Duodenal mucosa (tissue), 2 donors: ENCODE data around the gene SETBP1.

Experiments
- H3K27ac ChIP-seq: one replicate; pipeline ENCODE4 v1.7.0; 2013; ENCODE audit warnings: low read depth, low read length
- H3K27me3 ChIP-seq, 2 donors: one replicate each; pipeline ENCODE4 v1.7.0; 2013; ENCODE audit warnings: low read length in 2 of 2, control low read depth in 1 of 2; ENCODE audit not compliant: insufficient read depth in 2 of 2, control insufficient read depth in 1 of 2
- H3K36me3 ChIP-seq, 2 donors: one replicate each; pipeline ENCODE4 v1.7.0; 2013; ENCODE audit warnings: low read length in 2 of 2, control low read depth in 1 of 2; ENCODE audit not compliant: insufficient read depth in 2 of 2, control insufficient read depth in 1 of 2
- H3K4me1 ChIP-seq, 2 donors: one replicate each; pipeline ENCODE4 v1.7.0; 2013; ENCODE audit warnings: low read length in 2 of 2, control low read depth in 1 of 2; ENCODE audit not compliant: insufficient read depth in 2 of 2, control insufficient read depth in 1 of 2
- H3K4me3 ChIP-seq, 2 donors: one replicate each; pipeline ENCODE4 v1.7.0; 2013; ENCODE audit warnings: low read length in 2 of 2, low read depth in 1 of 2
- H3K9ac ChIP-seq, 2 donors: one replicate each; pipeline ENCODE4 v1.7.0; 2013; ENCODE audit warnings: low read length in 2 of 2, low read depth in 1 of 2
- H3K9me3 ChIP-seq, 2 donors: one replicate each; pipeline ENCODE4 v1.7.0; 2013; ENCODE audit warnings: low read length in 2 of 2, control low read depth in 1 of 2; ENCODE audit not compliant: control insufficient read depth in 1 of 2

Gene SETBP1

DNA sequence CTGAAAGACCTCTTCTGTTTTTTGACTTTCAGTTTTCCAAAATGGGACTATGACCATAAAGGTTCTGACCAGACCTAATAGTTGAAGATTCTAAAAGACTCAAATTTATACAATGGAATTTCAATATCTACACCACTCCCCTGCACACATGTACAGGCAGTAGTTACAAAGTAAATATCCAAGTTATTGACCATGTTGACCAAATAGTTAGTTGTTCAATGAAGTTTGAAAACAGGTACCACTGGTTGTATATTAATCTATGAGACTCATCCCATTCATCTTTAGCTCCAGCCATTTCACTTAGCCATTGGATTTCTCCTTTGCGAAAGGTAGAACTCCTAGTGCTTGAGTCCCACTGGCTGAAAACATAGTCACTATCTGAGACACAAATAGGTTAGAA is 277.4 kb downstream of the SETBP1 start:
- H3K36me3 ChIP-seq: no peaks in the 10 kb centered on the region
- H3K27me3 ChIP-seq: no peaks in the 10 kb centered on the region
- H3K9me3 ChIP-seq: no peaks in the 10 kb centered on the region
- no peaks in the 10 kb centered on the region for H3K4me1 ChIP-seq
- no peak overlapping the region for H3K27ac ChIP-seq
- no peak overlapping the region for H3K9ac ChIP-seq
- no peak overlapping the region for H3K4me3 ChIP-seq

DNA sequence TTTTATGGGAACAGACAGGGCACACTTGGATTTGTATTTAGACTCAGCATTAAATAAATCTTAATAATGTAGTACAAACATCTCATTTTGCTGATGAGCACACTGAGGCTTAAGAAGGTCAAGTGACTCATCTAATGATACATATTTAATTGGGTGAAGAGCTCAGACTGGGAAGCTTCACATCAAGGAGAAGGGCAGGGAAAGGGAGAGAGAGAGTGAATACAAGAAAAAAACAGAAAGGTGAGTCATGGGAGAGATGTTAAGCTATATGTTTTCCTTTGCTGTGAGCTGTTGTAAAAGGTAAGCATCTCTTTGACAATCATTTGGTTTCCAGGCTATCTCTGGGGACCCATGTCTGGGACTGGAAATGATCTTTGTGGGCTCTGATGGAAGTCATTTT is 277.8 kb downstream of the SETBP1 start:
- no peak overlapping the region for H3K27ac ChIP-seq
- H3K27me3 ChIP-seq: no peaks in the 10 kb centered on the region
- H3K9me3 ChIP-seq: no peaks in the 10 kb centered on the region
- no peak overlapping the region for H3K4me3 ChIP-seq
- no peaks in the 10 kb centered on the region for H3K4me1 ChIP-seq
- no peaks in the 10 kb centered on the region for H3K36me3 ChIP-seq
- H3K9ac ChIP-seq: no peak overlapping the region

DNA sequence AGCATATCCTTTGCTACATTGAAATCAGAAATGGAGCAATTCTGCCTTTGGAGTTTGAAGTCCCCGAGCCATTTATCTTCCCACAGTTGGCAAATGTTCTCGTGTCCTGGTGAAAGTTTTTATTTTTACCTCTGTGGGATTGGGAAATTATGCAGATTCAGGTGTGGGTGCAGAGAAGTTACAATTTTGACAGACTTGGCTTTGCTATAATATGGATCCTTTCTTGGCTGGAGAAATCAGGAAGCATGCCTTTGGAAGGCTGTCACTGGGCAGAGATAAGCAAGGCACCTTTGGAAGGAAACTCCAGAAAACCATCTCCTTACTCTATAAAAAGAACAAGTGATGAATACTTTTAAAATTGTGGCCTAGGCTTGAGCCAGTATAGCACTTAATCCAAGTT is 278.3 kb downstream of the SETBP1 start:
- no peaks in the 10 kb centered on the region for H3K36me3 ChIP-seq
- no peaks in the 10 kb centered on the region for H3K4me1 ChIP-seq
- H3K4me3 ChIP-seq: no peak overlapping the region
- no peaks in the 10 kb centered on the region for H3K27me3 ChIP-seq
- no peak overlapping the region for H3K27ac ChIP-seq
- H3K9ac ChIP-seq: no peak overlapping the region
- no peaks in the 10 kb centered on the region for H3K9me3 ChIP-seq

DNA sequence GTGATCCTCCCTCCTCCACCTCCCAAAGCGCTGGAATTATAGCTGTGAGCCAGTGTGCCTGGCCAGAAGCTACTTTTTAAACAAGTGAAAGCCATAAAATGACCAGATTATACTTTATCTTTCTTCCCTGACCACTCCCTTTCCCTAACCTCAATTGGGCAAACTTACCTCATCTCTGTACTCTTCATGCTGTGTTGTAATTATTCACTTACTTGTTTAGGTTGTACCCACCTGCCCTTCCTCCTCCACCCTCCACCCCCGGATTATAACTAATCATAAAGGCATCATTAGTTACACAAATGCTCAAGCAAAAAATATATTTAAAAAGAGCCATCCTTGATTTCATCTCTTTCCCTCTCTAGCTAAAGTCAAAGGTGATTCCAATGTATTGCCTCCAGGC is 279.9 kb downstream of the SETBP1 start:
- Histone ChIP-seq H3K36me3 (no peaks in the 10 kb centered on the region), H3K9me3 (no peaks in the 10 kb centered on the region), H3K27ac (no peak overlapping the region), H3K9ac (no peak overlapping the region), H3K27me3 (no peaks in the 10 kb centered on the region), H3K4me1 (no peaks in the 10 kb centered on the region), H3K4me3 (no peak overlapping the region)

DNA sequence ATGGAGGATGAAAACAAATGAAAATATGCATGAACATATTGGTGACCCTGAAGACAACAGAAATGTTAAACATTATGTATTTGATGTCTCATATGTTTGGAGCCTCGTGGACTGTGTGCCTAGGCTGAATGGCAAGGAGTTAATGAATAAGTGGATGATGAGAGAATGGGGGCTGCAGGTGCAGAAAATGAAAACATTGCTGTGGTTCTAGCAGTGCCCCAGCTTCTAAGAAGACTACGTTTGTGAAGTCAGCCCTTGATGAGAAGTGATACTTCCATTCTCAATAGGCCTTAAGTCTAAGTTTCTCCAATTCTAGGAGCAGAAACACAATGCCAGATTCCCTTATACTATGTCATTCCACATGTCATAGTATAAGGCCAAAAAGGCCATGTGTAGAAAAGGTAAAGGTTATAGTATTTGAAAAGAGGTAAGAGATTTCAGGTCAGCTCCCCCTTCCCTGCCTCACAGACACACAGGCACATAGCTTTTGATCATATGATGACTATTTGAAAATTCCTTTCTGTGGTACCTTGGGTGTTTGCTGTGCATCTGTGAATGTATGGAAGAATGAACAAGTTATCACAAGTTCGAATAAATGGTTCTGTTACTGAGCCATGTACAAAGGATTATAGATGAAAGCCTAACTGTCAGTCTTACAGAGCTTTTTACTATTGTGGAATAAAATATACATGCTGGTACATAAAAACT is 280.8 kb downstream of the SETBP1 start:
- Histone ChIP-seq H3K9me3 (no peaks in the 10 kb centered on the region), H3K4me1 (no peaks in the 10 kb centered on the region), H3K36me3 (no peaks in the 10 kb centered on the region), H3K9ac (no peak overlapping the region), H3K27me3 (no peaks in the 10 kb centered on the region), H3K27ac (no peak overlapping the region), H3K4me3 (no peak overlapping the region)

DNA sequence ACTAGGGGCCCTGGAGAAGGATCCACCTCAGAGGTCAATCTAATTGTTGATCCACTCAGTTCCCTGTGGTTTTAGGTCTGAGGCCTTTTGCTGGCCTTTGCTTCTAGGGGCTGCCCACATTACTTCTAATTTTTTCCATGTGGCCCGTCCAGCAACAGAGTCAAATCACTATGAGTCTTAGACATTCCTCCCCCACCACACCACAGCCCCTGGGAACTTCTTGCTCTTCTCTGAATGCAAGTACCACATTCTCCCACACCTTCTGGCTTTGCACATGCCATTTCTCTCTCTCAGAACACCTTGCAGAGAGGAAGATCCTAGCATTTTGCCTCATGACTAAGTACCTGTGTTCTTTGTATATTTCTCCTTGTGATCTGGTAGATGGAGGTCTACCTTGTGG is 286.9 kb downstream of the SETBP1 start:
- H3K4me1 ChIP-seq: no peaks in the 10 kb centered on the region
- H3K9ac ChIP-seq: no peak overlapping the region
- no peaks in the 10 kb centered on the region for H3K27me3 ChIP-seq
- no peak overlapping the region for H3K27ac ChIP-seq
- no peak overlapping the region for H3K4me3 ChIP-seq
- no peaks in the 10 kb centered on the region for H3K9me3 ChIP-seq
- no peaks in the 10 kb centered on the region for H3K36me3 ChIP-seq

DNA sequence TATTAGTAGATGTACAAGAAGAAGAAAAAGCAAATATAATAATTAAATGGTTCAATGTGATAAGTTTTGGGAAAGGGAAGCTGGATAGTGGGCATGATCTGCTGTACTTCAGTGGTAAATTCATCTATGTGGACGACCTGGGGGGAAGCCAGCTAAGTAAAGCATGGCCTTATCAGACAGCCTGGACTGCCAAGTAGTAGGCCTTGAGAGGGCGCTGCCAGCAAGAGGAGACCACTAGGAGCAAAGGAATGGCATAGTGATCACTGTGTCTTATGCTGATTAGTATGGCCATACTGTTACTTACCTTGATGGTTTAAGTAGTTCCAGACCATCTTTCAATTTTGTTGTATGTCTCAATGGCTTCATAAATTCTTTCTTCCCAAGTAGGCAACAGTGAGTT is 287.6 kb downstream of the SETBP1 start:
- no peak overlapping the region for H3K4me3 ChIP-seq
- H3K4me1 ChIP-seq: no peaks in the 10 kb centered on the region
- H3K27ac ChIP-seq: no peak overlapping the region
- H3K9ac ChIP-seq: no peak overlapping the region
- no peaks in the 10 kb centered on the region for H3K36me3 ChIP-seq
- no peaks in the 10 kb centered on the region for H3K27me3 ChIP-seq
- no peaks in the 10 kb centered on the region for H3K9me3 ChIP-seq

DNA sequence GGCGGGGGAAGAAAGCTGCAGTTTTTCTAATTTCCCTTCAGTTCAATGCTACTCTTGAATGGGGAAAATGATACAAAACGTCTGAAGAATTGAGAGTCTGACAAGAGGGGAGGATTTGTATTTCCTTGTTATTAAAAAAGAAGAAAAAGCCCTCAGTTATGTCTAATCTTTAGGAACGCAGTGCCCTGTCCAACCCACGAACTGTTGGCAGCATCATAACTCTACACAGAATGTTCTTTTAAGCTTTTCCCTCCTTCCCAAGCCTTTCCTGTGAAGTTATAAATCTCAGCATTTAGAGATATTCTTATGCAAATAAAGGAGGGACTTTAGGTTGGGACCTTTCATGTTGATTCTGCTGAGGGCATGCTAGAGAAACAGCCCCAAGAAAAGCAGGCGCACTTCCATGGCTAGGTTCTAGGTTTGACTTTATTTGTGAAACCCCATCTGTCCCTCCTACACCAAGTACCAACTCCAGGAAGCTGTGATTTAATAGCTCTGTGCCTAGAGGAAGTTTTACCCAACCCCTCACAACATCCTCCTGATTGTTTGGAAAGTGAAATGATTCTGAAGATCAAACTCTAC is 288.6 kb downstream of the SETBP1 start:
- Histone ChIP-seq H3K9ac (no peak overlapping the region), H3K9me3 (no peaks in the 10 kb centered on the region), H3K36me3 (no peaks in the 10 kb centered on the region), H3K4me1 (no peaks in the 10 kb centered on the region), H3K4me3 (no peak overlapping the region), H3K27ac (no peak overlapping the region), H3K27me3 (no peaks in the 10 kb centered on the region)

DNA sequence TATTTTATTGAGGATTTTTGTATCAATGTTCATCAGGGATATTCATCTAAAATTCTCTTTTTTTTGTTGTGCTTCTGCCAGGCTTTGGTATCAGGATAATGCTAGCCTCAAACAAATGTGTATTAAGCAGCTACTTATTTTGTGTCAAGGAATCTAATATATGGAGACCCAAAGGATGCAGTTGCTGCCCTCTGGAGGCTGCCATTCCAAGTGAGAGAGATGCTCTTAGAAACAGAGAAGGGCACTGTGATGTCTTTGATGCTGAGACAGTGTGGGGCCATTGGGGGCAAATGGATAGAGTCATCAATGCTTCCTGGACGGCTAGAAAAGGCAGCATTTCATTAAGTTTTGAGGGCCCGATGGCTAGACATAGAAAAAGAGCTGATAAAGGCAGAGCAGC is 292.6 kb downstream of the SETBP1 start:
- Histone ChIP-seq H3K27me3 (no peaks in the 10 kb centered on the region), H3K27ac (no peak overlapping the region), H3K9ac (no peak overlapping the region), H3K4me1 (no peaks in the 10 kb centered on the region), H3K9me3 (no peaks in the 10 kb centered on the region), H3K4me3 (no peak overlapping the region), H3K36me3 (no peaks in the 10 kb centered on the region)

DNA sequence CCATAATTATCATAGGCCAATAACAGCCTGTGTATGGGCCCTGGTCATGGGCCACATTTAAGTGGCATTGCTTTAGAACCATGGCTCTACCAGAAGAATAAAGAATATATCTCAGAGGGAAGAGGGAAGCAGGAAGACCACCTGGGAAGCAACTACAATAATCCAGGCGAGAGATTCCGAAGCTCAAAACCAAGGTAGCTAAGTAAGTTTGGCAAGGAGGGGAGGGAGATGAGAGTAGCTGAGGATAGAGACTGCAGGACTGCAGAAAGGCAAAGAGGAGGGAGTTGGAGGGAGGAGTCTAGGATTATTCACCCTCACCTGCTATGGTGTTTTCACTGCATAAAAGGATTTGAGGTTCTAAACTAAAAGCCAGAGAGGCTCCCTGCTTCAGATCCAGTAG is 293.5 kb downstream of the SETBP1 start:
- Histone ChIP-seq H3K27me3 (no peaks in the 10 kb centered on the region), H3K9ac (no peak overlapping the region), H3K9me3 (no peaks in the 10 kb centered on the region), H3K4me3 (no peak overlapping the region), H3K4me1 (no peaks in the 10 kb centered on the region), H3K27ac (no peak overlapping the region), H3K36me3 (no peaks in the 10 kb centered on the region)
